ENCODE data around the gene PRMT7. TPM values are rescaled to one million over a fixed set of nuclear protein-coding genes. Genes with fewer than 3 reads are reported as not detected.

Gene PRMT7
- total and polyA plus RNA-seq, 2 of the 8 experiments (the other 6 are each of a cell fraction or from before 2014, with no cell fraction given) = 48.2 to 49.3 TPM

DNA sequence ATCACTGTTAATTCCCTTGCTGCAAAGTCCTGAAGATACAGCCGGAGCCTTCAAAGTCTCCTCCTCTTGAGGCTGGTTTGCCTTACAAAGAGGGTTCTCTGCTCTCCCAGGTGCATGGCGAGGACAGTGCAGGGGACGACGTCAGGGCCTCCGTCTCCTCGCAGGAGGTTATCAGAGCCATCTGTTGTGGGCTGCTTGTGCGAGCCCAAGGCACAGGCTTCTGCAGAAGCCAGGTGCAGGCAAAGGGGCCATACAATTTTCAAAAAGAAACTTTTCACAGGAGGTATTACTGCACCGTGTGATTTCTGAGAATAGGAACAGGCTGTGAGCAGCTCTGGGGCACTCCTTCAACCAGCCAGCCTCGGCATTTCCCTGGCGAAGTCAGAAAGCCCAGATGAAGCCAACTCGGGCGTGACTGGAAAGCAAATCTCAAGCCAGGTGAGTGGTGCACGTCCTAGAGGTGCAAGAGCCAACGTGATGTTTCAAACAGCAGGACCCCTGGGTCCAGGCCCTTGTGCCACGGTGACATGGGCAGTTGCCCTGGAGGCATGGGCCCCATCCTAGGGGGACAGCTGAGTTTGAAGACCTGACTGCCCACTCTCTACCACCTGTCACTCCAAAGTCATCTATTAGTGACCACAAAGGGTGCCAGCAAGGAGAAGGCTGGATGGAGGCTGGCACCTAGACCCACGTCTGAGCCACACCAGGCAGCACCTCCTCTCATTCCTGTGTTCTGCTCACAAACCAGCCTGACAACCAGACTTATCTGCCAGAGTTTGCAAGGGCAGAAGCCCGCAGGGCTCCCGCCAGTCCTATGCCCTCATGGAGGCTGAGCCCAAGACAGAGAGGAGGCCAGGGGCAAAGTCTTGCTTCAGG lies 68.9 kb downstream of the PRMT7 start:
- FAIRE-seq (no peak), DNase-seq (ENCODE audit: low read depth in 1 of 2, low spot score in 2 of 2) (no peak)
- Histone ChIP-seq H3K36me3 (ENCODE audit: control insufficient read depth in 2 of 4, insufficient read depth in 4 of 4, low read length in 3 of 4) (no peaks in the 10 kb centered on the region), H3K27me3 (replicated peaks in 1 of 4; ENCODE audit: control insufficient read depth in 3 of 4, extremely low read depth in 1 of 4, insufficient read depth in 3 of 4, low read length in 3 of 4) (no peaks in the 10 kb centered on the region; a peak in 2 of 7 replicates), H2AFZ (ENCODE audit: low read length) (no peak overlapping the region), H4K8ac (ENCODE audit: extremely low read depth, insufficient read depth, low read length) (peak overlapping the region; percentile 43; the same call in 1 of the 2 replicates), H3K4me3 (ENCODE audit: extremely low read depth in 1 of 4, insufficient read depth in 2 of 4, low read depth in 3 of 4, low read length in 4 of 4) (no peak overlapping the region), H3K18ac (ENCODE audit: extremely low read depth, low read length) (no peak overlapping the region), H4K20me1 (replicated peaks in 1 of 2; ENCODE audit: control insufficient read depth in 1 of 2, insufficient read depth in 2 of 2, low read length in 2 of 2) (no peaks in the 10 kb centered on the region), H2BK15ac (ENCODE audit: low read length) (no peak overlapping the region), H3K14ac (ENCODE audit: insufficient read length) (no peak overlapping the region), H2BK20ac (ENCODE audit: low read length) (no peak overlapping the region), H3K56ac (replicated peaks; ENCODE audit: insufficient read length, low read depth, low read length) (no peak overlapping the region), H2AK5ac (ENCODE audit: low read depth, low read length) (no peak overlapping the region), H3K79me1 (ENCODE audit: low read depth, low read length) (no peaks in the 10 kb centered on the region), H3K4me1 (replicated peaks in 1 of 4; ENCODE audit: control insufficient read depth in 3 of 4, insufficient read depth in 4 of 4, low read length in 3 of 4) (peaks cover under 1 to 18% (median 8%) of the 10 kb centered on the region in 4 experiments), H4K5ac (ENCODE audit: insufficient read length, low read depth, low read length) (no peak overlapping the region), H2BK5ac (ENCODE audit: low read depth, low read length) (no peak overlapping the region; the same call in 1 of the 2 replicates), H3K4me2 (ENCODE audit: insufficient read depth in 1 of 2, low read depth in 2 of 2, low read length in 2 of 2) (no peak overlapping the region), H3K4ac (replicated peaks; ENCODE audit: insufficient read length, low read depth, low read length) (no peak overlapping the region), H3K9me3 (ENCODE audit: insufficient read depth in 2 of 2, low read depth in 1 of 2, low read length in 1 of 2) (no peaks in the 10 kb centered on the region), H3K23me2 (ENCODE audit: low read depth, low read length) (no peaks in the 10 kb centered on the region), H3K79me2 (ENCODE audit: control insufficient read depth in 1 of 2, insufficient read depth in 2 of 2, low read length in 2 of 2) (no peaks in the 10 kb centered on the region), H2BK12ac (ENCODE audit: low read depth, low read length) (no peak overlapping the region), H4K91ac (replicated peaks; ENCODE audit: insufficient read length, low read length) (no peak overlapping the region), H3K27ac (ENCODE audit: low read depth, low read length) (no peak overlapping the region), H3K9ac (replicated peaks in 1 of 4; ENCODE audit: extremely low read depth in 1 of 4, low read depth in 3 of 4, low read length in 3 of 4) (no peak overlapping the region), H2BK120ac (replicated peaks; ENCODE audit: low read depth, low read length) (no peak overlapping the region), H3K23ac (ENCODE audit: insufficient read length) (no peak overlapping the region)
- TF ChIP-seq SIX5 (IDR thresholded peaks at IDR 0.05; ENCODE audit: low read depth, low read length) = no peak
- TF ChIP-seq KDM4A (IDR thresholded peaks at IDR 0.05; ENCODE audit: low read depth, low read length, severe bottlenecking) = no peak
- TF ChIP-seq TEAD4 (IDR thresholded peaks at IDR 0.05; ENCODE audit: low read depth, low read length) = no peak
- no peak for TF ChIP-seq BCL11A (IDR thresholded peaks at IDR 0.05; ENCODE audit: low read depth in 2 of 2, low read length in 2 of 2)
- ChIA-PET POLR2A (ENCODE audit: partially characterized antibody) (no interaction called here), CTCF (ENCODE audit: partially characterized antibody) (interaction anchor here (0.9 to 8.8 kb wide), 5 partner anchors 8 to 100 kb away, joined by 3 to 84 read pairs (median 3); no protein-coding TSS in a partner anchor)
- WGBS, 2 experiments (ENCODE audit: extremely low coverage in 1 of 2, insufficient coverage in 1 of 2, insufficient read length in 1 of 2, insufficient replicate concordance in 2 of 2, low coverage in 1 of 2, low lambda C conversion rate in 2 of 2, missing lambda C conversion rate in 1 of 2) = 90% methylated on average over 18 of the region's 18 CpGs; no CpG with 5 or more reads in 1 of the 2 experiments
